A673 (cell line): ENCODE results near the gene GPR6. TPM values are rescaled to one million over a fixed set of nuclear protein-coding genes. Genes with fewer than 3 reads are reported as not detected.

Experiments used
- BruUV-seq: library from RNA; stranded (reverse); fragments of 400-500 nt; replicated peaks from 2 replicates; lab custom pipeline; 2021; lab: Mats Ljungman, UMichigan
- CTCF ChIA-PET: fragments of 300-600 bp; sonication (Branson Sonifier 250); formaldehyde crosslinking; loops from one replicate; lab custom pipeline; 2022; ENCODE audit warnings: antibody characterized with exemption; lab: Charles Lee
- POLR2A ChIA-PET: fragments of 300-600 bp; sonication (Branson Sonifier 250); formaldehyde crosslinking; loops from one replicate; lab custom pipeline; 2022; ENCODE audit warnings: antibody characterized with exemption; ENCODE audit not compliant: low non-redundant PET; lab: Charles Lee
- DNase-seq: peaks from one replicate; pipeline ENCODE4 v3.0.0-alpha.2; 2015; ENCODE audit warnings: low spot score
- H3K27ac ChIP-seq: fragments of 200-600 bp; sonication (generic); 2 replicates; pipeline ENCODE4 v1.5.1; 2016; ENCODE audit warnings: mixed run types, low read depth, mild to moderate bottlenecking, mixed read lengths, antibody characterized with exemption, low read length; ENCODE audit not compliant: poor library complexity, severe bottlenecking
- H3K27me3 ChIP-seq: fragments of 200-600 bp; sonication (generic); replicated peaks from 2 replicates; pipeline ENCODE4 v1.6.1; 2017; ENCODE audit warnings: mixed run types, low read depth, mild to moderate bottlenecking, mixed read lengths, antibody characterized with exemption, low read length; ENCODE audit not compliant: insufficient read depth, poor library complexity
- H3K36me3 ChIP-seq: fragments of 200-600 bp; sonication (generic); 2 replicates; pipeline ENCODE4 v1.6.1; 2016; ENCODE audit warnings: mixed run types, mild to moderate bottlenecking, mixed read lengths, antibody characterized with exemption, low read length; ENCODE audit not compliant: insufficient read depth, poor library complexity, severe bottlenecking
- H3K4me1 ChIP-seq: fragments of 200-600 bp; sonication (generic); 2 replicates; pipeline ENCODE4 v1.6.1; 2017; ENCODE audit warnings: mixed run types, mild to moderate bottlenecking, mixed read lengths, antibody characterized with exemption, low read length; ENCODE audit not compliant: insufficient read depth, poor library complexity, severe bottlenecking
- H3K4me3 ChIP-seq: fragments of 200-600 bp; sonication (generic); 2 replicates; pipeline ENCODE4 v1.5.1; 2016; ENCODE audit warnings: low read depth, mixed run types, mild to moderate bottlenecking, mixed read lengths, low read length; ENCODE audit not compliant: poor library complexity, severe bottlenecking
- H3K9me3 ChIP-seq: fragments of 200-600 bp; sonication (generic); 2 replicates; pipeline ENCODE4 v1.6.1; 2016; ENCODE audit warnings: mixed run types, low read depth, mild to moderate bottlenecking, mixed read lengths, antibody characterized with exemption, low read length; ENCODE audit not compliant: poor library complexity, severe bottlenecking
- EZH2 ChIP-seq: fragments of 200-600 bp; sonication (generic); IDR thresholded peaks from 2 replicates; pipeline ENCODE4 v1.6.1; 2017; ENCODE audit warnings: borderline replicate concordance, low read depth, mild to moderate bottlenecking, mixed read lengths, antibody characterized with exemption, low read length; ENCODE audit not compliant: poor library complexity, severe bottlenecking
- intact Hi-C: fragments of 100-400 bp; cut with micrococcal nuclease; formaldehyde crosslinking; loops from one replicate; pipeline ENCODE4 v1.10.0; 2022; ENCODE audit not compliant: unreplicated experiment
- total RNA-seq: library from RNA; stranded (reverse); gene quantifications from 2 replicates; pipeline ENCODE4 v1.2.3, GENCODE V29; 2021
- TF ChIP-seq, protein P1 (sequence below): fragments of 300-800, 200-600 bp; sonication (generic); conservative IDR thresholded peaks from 2 replicates; pipeline ENCODE4 v1.5.1; 2017; ENCODE audit warnings: low read depth, mild to moderate bottlenecking, antibody characterized with exemption, low read length, moderate library complexity, mixed read lengths

GPR6 gene
- total RNA-seq, 1 experiment from 2014 or later: not detected

DNA sequence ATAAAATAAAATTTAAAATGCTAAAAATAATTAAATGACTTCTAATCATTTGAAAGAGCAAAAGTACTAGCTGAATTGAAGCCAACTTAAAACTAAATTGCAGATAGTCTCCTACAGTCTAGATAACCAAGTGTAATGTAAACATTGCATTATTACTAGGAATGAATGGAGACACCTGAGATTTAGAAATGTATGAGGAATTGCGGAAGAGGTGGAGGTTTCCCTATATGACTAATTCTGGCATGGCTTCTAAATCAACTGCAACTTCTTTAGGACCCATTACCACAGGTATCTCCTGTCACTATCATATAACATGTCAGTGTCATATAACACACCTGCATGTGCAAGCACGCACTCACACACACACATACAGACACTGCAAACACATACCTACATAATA lies 13.2 kb upstream of the GPR6 start:
- H3K36me3 ChIP-seq: no peaks in the 10 kb centered on the region
- peaks cover 6% of the 10 kb centered on the region for H3K27me3 ChIP-seq
- no peak for DNase-seq
- ChIA-PET CTCF (no interaction called here), POLR2A (no interaction called here)
- intact Hi-C loops: no loop called here
- no peaks in the 10 kb centered on the region for H3K4me1 ChIP-seq
- TF ChIP-seq, protein P1, sequence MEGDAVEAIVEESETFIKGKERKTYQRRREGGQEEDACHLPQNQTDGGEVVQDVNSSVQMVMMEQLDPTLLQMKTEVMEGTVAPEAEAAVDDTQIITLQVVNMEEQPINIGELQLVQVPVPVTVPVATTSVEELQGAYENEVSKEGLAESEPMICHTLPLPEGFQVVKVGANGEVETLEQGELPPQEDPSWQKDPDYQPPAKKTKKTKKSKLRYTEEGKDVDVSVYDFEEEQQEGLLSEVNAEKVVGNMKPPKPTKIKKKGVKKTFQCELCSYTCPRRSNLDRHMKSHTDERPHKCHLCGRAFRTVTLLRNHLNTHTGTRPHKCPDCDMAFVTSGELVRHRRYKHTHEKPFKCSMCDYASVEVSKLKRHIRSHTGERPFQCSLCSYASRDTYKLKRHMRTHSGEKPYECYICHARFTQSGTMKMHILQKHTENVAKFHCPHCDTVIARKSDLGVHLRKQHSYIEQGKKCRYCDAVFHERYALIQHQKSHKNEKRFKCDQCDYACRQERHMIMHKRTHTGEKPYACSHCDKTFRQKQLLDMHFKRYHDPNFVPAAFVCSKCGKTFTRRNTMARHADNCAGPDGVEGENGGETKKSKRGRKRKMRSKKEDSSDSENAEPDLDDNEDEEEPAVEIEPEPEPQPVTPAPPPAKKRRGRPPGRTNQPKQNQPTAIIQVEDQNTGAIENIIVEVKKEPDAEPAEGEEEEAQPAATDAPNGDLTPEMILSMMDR: no peak
- TF ChIP-seq EZH2: no peak
- H3K9me3 ChIP-seq: no peaks in the 10 kb centered on the region
- H3K4me3 ChIP-seq: no peak overlapping the region
- no TSS peak for BruUV-seq
- no peak overlapping the region for H3K27ac ChIP-seq

DNA sequence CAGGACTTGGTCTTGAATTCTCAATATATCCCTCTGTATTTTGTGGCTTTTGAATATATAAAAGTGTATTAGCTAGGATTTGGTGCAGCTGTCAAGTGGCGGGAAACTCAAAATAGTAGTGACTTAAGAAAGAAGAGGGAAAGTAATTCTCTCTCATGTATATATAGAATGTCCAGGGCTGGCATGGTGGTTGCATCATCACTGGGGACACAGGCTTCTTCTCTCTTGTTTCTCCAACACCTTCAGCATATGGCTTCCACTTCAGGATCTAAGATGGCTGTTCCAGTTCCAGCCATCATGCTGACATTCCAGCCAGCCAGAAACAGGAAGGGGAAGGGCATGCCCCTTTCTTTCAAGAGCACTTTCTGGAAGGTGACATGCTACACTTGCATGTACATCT lies 11.8 kb upstream of the GPR6 start:
- BruUV-seq: no TSS peak
- CTCF ChIA-PET: no interaction called here

DNA sequence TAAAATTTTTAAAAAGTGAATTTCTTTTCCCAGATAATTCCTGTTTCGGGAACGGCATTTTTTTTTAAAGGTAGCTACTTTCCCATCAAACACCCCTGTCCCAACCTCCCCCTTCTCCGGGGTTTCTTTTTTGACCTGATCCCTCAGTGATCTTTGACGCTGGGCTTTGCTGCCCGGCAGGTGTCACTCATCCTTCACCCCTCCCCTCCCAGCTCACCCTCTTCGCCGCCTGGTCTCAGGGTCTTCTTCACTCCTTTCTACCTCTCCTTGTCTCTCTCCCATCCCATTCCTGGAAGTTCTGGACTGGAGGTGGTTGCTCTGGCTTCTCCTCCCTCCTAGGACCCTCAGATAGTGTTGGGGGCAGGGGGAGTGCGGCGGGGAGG lies 329 bp upstream of the GPR6 start:
- intact Hi-C loops: no loop called here
- DNase-seq: no peak
- no TSS peak for BruUV-seq
- no peak overlapping the region for H3K4me3 ChIP-seq
- ChIA-PET POLR2A (no interaction called here), CTCF (no interaction called here)
- no peaks in the 10 kb centered on the region for H3K9me3 ChIP-seq
- no peaks in the 10 kb centered on the region for H3K36me3 ChIP-seq
- peaks cover 4% of the 10 kb centered on the region for H3K4me1 ChIP-seq
- no peak for TF ChIP-seq EZH2
- TF ChIP-seq, protein P1: no peak
- peaks cover 94% of the 10 kb centered on the region for H3K27me3 ChIP-seq
- no peak overlapping the region for H3K27ac ChIP-seq

More for the DNA sequence above, 11.8 kb upstream of the GPR6 start:
- H3K9me3 ChIP-seq: no peaks in the 10 kb centered on the region
- no peaks in the 10 kb centered on the region for H3K4me1 ChIP-seq
- no peaks in the 10 kb centered on the region for H3K36me3 ChIP-seq
- intact Hi-C loops: no loop called here
- TF ChIP-seq EZH2: no peak
- TF ChIP-seq, protein P1: no peak
- H3K27ac ChIP-seq: no peak overlapping the region
- H3K27me3 ChIP-seq: peaks cover 18% of the 10 kb centered on the region
- POLR2A ChIA-PET: no interaction called here
- H3K4me3 ChIP-seq: no peak overlapping the region
- DNase-seq: no peak
